Stimulated activated CD8-positive, alpha-beta memory T cell treated with anti-CD3 and anti-CD28 coated beads, Interleukin-7, amount 100 ng/mL, for 24 hours (primary cell): Measurements from ENCODE around the gene MGMT.

Experiments used
- DNase-seq: peaks from one replicate; pipeline ENCODE4 v3.0.0-alpha.2; 2020; ENCODE audit warnings: low read depth

MGMT gene

GRCh38 chr10:129761981-129762956, 295.2 kb downstream of the MGMT start:
- no peak for DNase-seq

- no peak for DNase-seq
Measured at GRCh38 chr10:129764011-129764900, 297.2 kb downstream of the MGMT start.

GRCh38 chr10:129764901-129765663, 298.0 kb downstream of the MGMT start:
- no peak for DNase-seq

GRCh38 chr10:129765664-129766550, 298.9 kb downstream of the MGMT start:
- no peak for DNase-seq

GRCh38 chr10:129766611-129767550, 299.8 kb downstream of the MGMT start:
- DNase-seq: no peak

- DNase-seq: no peak
Measured at GRCh38 chr10:129767751-129768150, 300.7 kb downstream of the MGMT start.

GRCh38 chr10:129768437-129769355, 301.7 kb downstream of the MGMT start:
- no peak for DNase-seq

- DNase-seq: no peak
Measured at GRCh38 chr10:129769381-129770116, 302.5 kb downstream of the MGMT start.

GRCh38 chr10:129770286-129770685, 303.2 kb downstream of the MGMT start:
- no peak for DNase-seq

- no peak for DNase-seq
Measured at GRCh38 chr10:129771024-129771423, 304.0 kb downstream of the MGMT start.

- no peak for DNase-seq
Measured at GRCh38 chr10:129771576-129771975, 304.5 kb downstream of the MGMT start.

GRCh38 chr10:129771991-129772431, 305.0 kb downstream of the MGMT start:
- DNase-seq: no peak

GRCh38 chr10:129772468-129773358, 305.7 kb downstream of the MGMT start:
- no peak for DNase-seq

- no peak for DNase-seq
Measured at GRCh38 chr10:129773359-129773990, 306.4 kb downstream of the MGMT start.

GRCh38 chr10:129774082-129774735, 307.2 kb downstream of the MGMT start:
- no peak for DNase-seq
